Prostate gland (tissue), 2 donors: ENCODE data around the gene RIPPLY3.
"Not testable (repeated sequence)": the region's sequence is repeated elsewhere in the genome, so short reads cannot be mapped to it uniquely, and the experiment has no call there.

Source experiments
- POLR2A ChIP-seq: fragments of 450-650 bp; IDR thresholded peaks from one replicate; pipeline ENCODE4 v1.6.1; 2016; ENCODE audit warnings: antibody characterized with exemption, mild to moderate bottlenecking
- POLR2AphosphoS5 ChIP-seq: sonication (generic); formaldehyde crosslinking; IDR thresholded peaks from one replicate; pipeline ENCODE4 v1.6.1; 2017; ENCODE audit warnings: antibody characterized with exemption
- TF ChIP-seq, protein P1 (sequence below), 4 experiments: fragments of 200-600 bp in 2 of 4; fragments of 450-650 bp in 2 of 4; sonication (generic) in 2 of 4; IDR thresholded peaks; 1 replicate in 3 of 4; 2 replicates in 1 of 4; pipeline ENCODE4 v1.5.1; 2016 to 2019; ENCODE audit warnings: antibody characterized with exemption in 4 of 4, mild to moderate bottlenecking in 2 of 4, moderate library complexity in 2 of 4

- not testable (repeated sequence) for TF ChIP-seq POLR2AphosphoS5, POLR2A
- TF ChIP-seq, protein P1, sequence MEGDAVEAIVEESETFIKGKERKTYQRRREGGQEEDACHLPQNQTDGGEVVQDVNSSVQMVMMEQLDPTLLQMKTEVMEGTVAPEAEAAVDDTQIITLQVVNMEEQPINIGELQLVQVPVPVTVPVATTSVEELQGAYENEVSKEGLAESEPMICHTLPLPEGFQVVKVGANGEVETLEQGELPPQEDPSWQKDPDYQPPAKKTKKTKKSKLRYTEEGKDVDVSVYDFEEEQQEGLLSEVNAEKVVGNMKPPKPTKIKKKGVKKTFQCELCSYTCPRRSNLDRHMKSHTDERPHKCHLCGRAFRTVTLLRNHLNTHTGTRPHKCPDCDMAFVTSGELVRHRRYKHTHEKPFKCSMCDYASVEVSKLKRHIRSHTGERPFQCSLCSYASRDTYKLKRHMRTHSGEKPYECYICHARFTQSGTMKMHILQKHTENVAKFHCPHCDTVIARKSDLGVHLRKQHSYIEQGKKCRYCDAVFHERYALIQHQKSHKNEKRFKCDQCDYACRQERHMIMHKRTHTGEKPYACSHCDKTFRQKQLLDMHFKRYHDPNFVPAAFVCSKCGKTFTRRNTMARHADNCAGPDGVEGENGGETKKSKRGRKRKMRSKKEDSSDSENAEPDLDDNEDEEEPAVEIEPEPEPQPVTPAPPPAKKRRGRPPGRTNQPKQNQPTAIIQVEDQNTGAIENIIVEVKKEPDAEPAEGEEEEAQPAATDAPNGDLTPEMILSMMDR (IDR thresholded peaks at IDR 0.05): not testable (repeated sequence)
These were observed 27.9 kb downstream of the RIPPLY3 start for GRCh38 chr21:37034394-37034793.
